ENCODE measurements around the gene EHBP1L1. TPM values are rescaled to one million over a fixed set of nuclear protein-coding genes. Genes with fewer than 3 reads are reported as not detected.
"Not testable (repeated sequence)": the region's sequence is repeated elsewhere in the genome, so short reads cannot be mapped to it uniquely, and the experiment has no call there.

The EHBP1L1 gene
- total RNA-seq, 2 donors from 2014 or later: 20.5 to 85.3 TPM

DNA sequence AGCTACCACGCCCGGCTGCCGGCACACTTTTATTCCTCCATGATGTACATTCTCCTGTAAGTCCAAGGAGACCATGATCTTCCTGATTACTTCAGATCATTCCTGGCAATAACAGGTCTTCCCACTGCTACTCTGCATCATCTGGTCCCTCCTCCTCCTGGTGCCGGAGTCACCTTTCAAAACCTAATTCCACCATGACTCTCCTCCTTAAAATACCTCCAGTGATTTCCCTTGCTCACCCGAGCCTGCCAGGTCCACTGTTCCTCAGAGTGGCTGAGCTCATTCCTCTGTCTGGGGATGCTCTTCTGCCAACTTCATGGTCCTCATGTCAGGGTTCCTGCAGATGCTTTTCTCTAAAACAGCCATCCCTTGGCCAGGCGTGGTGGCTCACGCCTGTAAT lies 13.8 kb upstream of the EHBP1L1 start:
- DNase-seq (ENCODE audit: low spot score): no peak
- Histone ChIP-seq H3K27me3 (no peaks in the 10 kb centered on the region), H3K4me3 (no peak overlapping the region), H3K27ac (no peak overlapping the region), H3K9me3 (no peaks in the 10 kb centered on the region), H3K4me1 (peaks cover 0 to 37% of the 10 kb centered on the region in 2 donors), H3K36me3 (no peaks in the 10 kb centered on the region)
- TF ChIP-seq, protein P1, sequence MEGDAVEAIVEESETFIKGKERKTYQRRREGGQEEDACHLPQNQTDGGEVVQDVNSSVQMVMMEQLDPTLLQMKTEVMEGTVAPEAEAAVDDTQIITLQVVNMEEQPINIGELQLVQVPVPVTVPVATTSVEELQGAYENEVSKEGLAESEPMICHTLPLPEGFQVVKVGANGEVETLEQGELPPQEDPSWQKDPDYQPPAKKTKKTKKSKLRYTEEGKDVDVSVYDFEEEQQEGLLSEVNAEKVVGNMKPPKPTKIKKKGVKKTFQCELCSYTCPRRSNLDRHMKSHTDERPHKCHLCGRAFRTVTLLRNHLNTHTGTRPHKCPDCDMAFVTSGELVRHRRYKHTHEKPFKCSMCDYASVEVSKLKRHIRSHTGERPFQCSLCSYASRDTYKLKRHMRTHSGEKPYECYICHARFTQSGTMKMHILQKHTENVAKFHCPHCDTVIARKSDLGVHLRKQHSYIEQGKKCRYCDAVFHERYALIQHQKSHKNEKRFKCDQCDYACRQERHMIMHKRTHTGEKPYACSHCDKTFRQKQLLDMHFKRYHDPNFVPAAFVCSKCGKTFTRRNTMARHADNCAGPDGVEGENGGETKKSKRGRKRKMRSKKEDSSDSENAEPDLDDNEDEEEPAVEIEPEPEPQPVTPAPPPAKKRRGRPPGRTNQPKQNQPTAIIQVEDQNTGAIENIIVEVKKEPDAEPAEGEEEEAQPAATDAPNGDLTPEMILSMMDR (IDR thresholded peaks at IDR 0.05): no peak

DNA sequence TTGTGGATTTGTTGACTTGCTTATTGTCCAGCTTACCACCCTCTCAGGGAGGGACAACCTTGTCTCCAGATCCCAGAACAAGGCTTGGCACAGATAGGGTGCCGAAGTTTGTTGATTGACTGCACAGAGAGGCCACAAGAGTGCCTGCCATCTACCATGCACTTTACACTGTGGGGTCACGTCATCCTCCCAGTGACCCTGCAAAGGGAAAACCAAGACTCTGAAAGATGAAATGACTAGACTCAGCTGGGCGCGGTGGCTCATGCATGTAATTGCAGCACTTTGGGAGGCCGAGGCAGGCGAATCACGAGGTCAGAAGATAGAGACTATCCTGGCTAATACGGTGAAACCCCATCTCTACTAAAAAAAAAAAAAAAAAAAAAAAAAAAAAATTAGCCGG lies 13.1 kb upstream of the EHBP1L1 start:
- Histone ChIP-seq H3K27me3 (no peaks in the 10 kb centered on the region), H3K4me1 (peaks cover 0 to 39% of the 10 kb centered on the region in 2 donors), H3K36me3 (peaks cover 2% of the 10 kb centered on the region), H3K9me3 (no peaks in the 10 kb centered on the region), H3K4me3 (no peak overlapping the region), H3K27ac (no peak overlapping the region)
- TF ChIP-seq, protein P1 (IDR thresholded peaks at IDR 0.05): no peak
- DNase-seq (ENCODE audit: low spot score): no peak

DNA sequence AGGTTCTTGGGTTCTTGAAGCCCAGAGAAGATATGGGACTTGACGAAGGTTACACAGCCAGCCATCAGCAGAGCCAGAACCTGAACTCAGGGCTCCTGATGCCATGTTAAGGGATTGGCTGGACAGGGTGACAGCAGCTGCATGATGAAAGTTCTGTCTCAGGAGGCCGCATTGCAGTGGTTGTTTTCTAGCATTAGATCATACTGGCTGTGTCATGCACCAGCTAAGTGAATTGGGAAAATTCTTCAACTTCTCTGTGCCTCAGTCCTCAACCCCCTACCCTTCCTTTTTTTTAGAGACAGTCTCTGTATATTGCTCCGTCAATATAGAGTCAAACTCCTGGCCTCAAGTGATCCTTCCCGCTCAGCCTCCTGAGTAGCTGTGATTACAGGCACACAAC lies 12.3 kb upstream of the EHBP1L1 start:
- H3K36me3 ChIP-seq: peaks cover 6% of the 10 kb centered on the region
- no peak for DNase-seq (ENCODE audit: low spot score)
- no peaks in the 10 kb centered on the region for H3K27me3 ChIP-seq
- H3K9me3 ChIP-seq: no peaks in the 10 kb centered on the region
- TF ChIP-seq, protein P1 (IDR thresholded peaks at IDR 0.05): no peak
- peaks cover 0 to 43% of the 10 kb centered on the region in 2 donors for H3K4me1 ChIP-seq
- no peak overlapping the region for H3K27ac ChIP-seq
- no peak overlapping the region for H3K4me3 ChIP-seq

GRCh38 chr11:65564879-65565559 lies 10.8 kb upstream of the EHBP1L1 start:
- H3K9me3 ChIP-seq; H3K27me3 ChIP-seq; DNase-seq (ENCODE audit: low spot score); H3K4me3 ChIP-seq; H3K36me3 ChIP-seq; H3K27ac ChIP-seq: not testable (repeated sequence)
- peaks cover 0 to 40% of the 10 kb centered on the region in 2 donors for H3K4me1 ChIP-seq

DNA sequence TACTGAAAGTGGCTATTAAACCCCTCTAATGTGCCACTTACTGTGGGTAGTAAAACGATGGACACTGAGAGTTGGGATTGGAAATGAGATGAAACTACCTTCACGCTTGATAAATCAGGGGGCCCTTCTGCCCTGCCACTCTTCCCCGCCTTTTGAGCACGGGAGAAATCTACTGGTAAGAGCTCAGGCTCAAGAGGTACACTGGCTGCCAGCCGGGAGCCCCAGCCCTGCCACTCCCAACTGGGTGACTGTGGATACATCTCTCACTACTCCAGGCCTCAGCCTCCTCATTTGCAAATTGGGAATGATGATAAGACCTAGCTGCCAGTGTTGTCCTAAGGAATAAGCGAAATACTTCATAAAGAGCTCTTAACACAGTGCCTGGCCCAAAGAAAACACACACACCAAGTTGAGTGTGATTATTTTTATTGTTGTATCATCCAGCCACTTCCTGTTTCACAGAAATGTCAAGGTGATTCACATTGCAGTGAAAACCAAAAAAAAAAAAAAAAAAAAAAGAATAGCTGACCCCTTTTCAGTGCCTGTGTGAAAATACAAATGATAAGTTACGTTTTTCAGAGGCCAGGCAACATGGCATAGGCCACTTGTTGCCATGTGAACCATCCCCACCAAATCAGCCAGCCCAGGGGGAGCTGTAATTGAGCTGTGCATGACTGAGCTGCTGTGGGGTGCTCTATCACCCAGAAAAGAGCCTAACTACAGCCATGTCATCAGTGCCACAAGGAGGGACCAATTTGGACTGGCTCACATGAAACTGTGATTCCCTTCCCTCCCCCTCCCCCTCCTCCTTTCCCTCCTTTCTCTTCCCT lies 10.0 kb upstream of the EHBP1L1 start:
- H3K27ac ChIP-seq: no peak overlapping the region
- peaks cover 6% of the 10 kb centered on the region for H3K36me3 ChIP-seq
- H3K27me3 ChIP-seq: no peaks in the 10 kb centered on the region
- H3K4me3 ChIP-seq: no peak overlapping the region
- H3K4me1 ChIP-seq: peaks cover 3 to 37% of the 10 kb centered on the region in 2 donors
- TF ChIP-seq, protein P1 (IDR thresholded peaks at IDR 0.05): no peak
- H3K9me3 ChIP-seq: no peaks in the 10 kb centered on the region
- DNase-seq (ENCODE audit: low spot score): no peak

- Histone ChIP-seq H3K36me3 (peaks cover 6% of the 10 kb centered on the region), H3K27me3 (no peaks in the 10 kb centered on the region), H3K4me3 (peak overlapping the region; percentile 94 to 97), H3K27ac (peak overlapping the region; percentile 94 to 97), H3K4me1 (peaks cover 3 to 60% of the 10 kb centered on the region in 2 donors), H3K9me3 (no peaks in the 10 kb centered on the region)
- TF ChIP-seq, protein P1 (IDR thresholded peaks at IDR 0.05): no peak
- no peak for DNase-seq (ENCODE audit: low spot score)
Observed at GRCh38 chr11:65569164-65569972, 6.5 kb upstream of the EHBP1L1 start.

Data from right atrium auricular region (tissue), 2 donors.